HEK293 (cell line): ENCODE results near the gene HMX1.

Source experiments
- ATF2 ChIP-seq: fragments of 450-650 bp; formaldehyde crosslinking; IDR thresholded peaks from 2 replicates; pipeline ENCODE4 v1.5.1; 2016; ENCODE audit warnings: missing biosample characterization, missing genetic modification characterization, low read depth
- CTCF ChIP-seq: fragments of 450-650 bp; formaldehyde crosslinking; IDR thresholded peaks from 2 replicates; pipeline ENCODE4 v1.5.1; 2016; ENCODE audit warnings: missing biosample characterization, missing genetic modification characterization
- TCF7L2 ChIP-seq: IDR thresholded peaks from 2 replicates; pipeline ENCODE4 v1.6.1; 2011; ENCODE audit warnings: low read depth, mild to moderate bottlenecking, inconsistent platforms, low read length, moderate library complexity, borderline replicate concordance
- ZNF114 ChIP-seq: fragments of 450-650 bp; formaldehyde crosslinking; IDR thresholded peaks from 2 replicates; pipeline ENCODE4 v1.5.0; 2017; ENCODE audit warnings: missing biosample characterization, missing genetic modification characterization
- ZNF18 ChIP-seq: fragments of 450-650 bp; formaldehyde crosslinking; IDR thresholded peaks from 2 replicates; pipeline ENCODE4 v1.5.1; 2016; ENCODE audit warnings: missing biosample characterization, missing genetic modification characterization
- ZNF704 ChIP-seq: fragments of 450-650 bp; formaldehyde crosslinking; IDR thresholded peaks from 2 replicates; pipeline ENCODE4 v1.5.1; 2016; ENCODE audit warnings: missing biosample characterization, missing genetic modification characterization
- TF ChIP-seq, protein P1 (sequence below): fragments of 450-650 bp; formaldehyde crosslinking; IDR thresholded peaks from 2 replicates; pipeline ENCODE4 v1.5.1; 2016; ENCODE audit warnings: missing biosample characterization, missing genetic modification characterization
- TF ChIP-seq, protein P2 (sequence below): fragments of 450-650 bp; formaldehyde crosslinking; IDR thresholded peaks from 2 replicates; pipeline ENCODE4 v1.5.1; 2017; ENCODE audit warnings: missing biosample characterization, mild to moderate bottlenecking, missing genetic modification characterization, moderate library complexity

- TF ChIP-seq ATF2: no peak
- no peak for TF ChIP-seq CTCF (tag by site-specific recombination)
- no peak for TF ChIP-seq ZNF114 (tag by site-specific recombination)
- TF ChIP-seq, protein P1, sequence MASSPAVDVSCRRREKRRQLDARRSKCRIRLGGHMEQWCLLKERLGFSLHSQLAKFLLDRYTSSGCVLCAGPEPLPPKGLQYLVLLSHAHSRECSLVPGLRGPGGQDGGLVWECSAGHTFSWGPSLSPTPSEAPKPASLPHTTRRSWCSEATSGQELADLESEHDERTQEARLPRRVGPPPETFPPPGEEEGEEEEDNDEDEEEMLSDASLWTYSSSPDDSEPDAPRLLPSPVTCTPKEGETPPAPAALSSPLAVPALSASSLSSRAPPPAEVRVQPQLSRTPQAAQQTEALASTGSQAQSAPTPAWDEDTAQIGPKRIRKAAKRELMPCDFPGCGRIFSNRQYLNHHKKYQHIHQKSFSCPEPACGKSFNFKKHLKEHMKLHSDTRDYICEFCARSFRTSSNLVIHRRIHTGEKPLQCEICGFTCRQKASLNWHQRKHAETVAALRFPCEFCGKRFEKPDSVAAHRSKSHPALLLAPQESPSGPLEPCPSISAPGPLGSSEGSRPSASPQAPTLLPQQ (tag by site-specific recombination): no peak
- no peak for TF ChIP-seq ZNF18 (tag by site-specific recombination)
- TF ChIP-seq, protein P2, sequence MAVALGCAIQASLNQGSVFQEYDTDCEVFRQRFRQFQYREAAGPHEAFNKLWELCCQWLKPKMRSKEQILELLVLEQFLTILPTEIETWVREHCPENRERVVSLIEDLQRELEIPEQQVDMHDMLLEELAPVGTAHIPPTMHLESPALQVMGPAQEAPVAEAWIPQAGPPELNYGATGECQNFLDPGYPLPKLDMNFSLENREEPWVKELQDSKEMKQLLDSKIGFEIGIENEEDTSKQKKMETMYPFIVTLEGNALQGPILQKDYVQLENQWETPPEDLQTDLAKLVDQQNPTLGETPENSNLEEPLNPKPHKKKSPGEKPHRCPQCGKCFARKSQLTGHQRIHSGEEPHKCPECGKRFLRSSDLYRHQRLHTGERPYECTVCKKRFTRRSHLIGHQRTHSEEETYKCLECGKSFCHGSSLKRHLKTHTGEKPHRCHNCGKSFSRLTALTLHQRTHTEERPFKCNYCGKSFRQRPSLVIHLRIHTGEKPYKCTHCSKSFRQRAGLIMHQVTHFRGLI (tag by site-specific recombination): no peak
- TF ChIP-seq TCF7L2: no peak
- TF ChIP-seq ZNF704 (tag by site-specific recombination): no peak
Observed at GRCh38 chr4:8852118-8852704, 19.4 kb downstream of the HMX1 start.
